Trophoblast cell (in vitro differentiated cells and primary cell): ENCODE results near the gene SELENOO.

ENCODE experiments used
- DNase-seq, 2 donors: peaks; one replicate each; pipeline ENCODE4 v3.0.0-alpha.2; 2016
- H2AFZ ChIP-seq: 2 replicates; pipeline ENCODE4 v1.6.1; 2013; ENCODE audit warnings: low read length, moderate library complexity, mild to moderate bottlenecking; ENCODE audit not compliant: insufficient read depth, poor library complexity
- H2AK5ac ChIP-seq: 2 replicates; pipeline ENCODE4 v1.6.1; 2013; ENCODE audit warnings: mild to moderate bottlenecking, low read length
- H2BK120ac ChIP-seq: 2 replicates; pipeline ENCODE4 v1.6.1; 2013; ENCODE audit warnings: low read length, mild to moderate bottlenecking, moderate library complexity; ENCODE audit not compliant: insufficient read depth, poor library complexity
- H2BK12ac ChIP-seq: 2 replicates; pipeline ENCODE4 v1.6.1; 2013; ENCODE audit warnings: mild to moderate bottlenecking, low read length, moderate library complexity
- H2BK5ac ChIP-seq: 2 replicates; pipeline ENCODE4 v1.6.1; 2013; ENCODE audit warnings: low read length, low read depth, moderate library complexity, mild to moderate bottlenecking; ENCODE audit not compliant: poor library complexity
- H3K14ac ChIP-seq: 2 replicates; pipeline ENCODE4 v1.6.1; 2013; ENCODE audit warnings: mild to moderate bottlenecking, low read length
- H3K18ac ChIP-seq: 2 replicates; pipeline ENCODE4 v1.6.1; 2013; ENCODE audit warnings: mild to moderate bottlenecking, low read length
- H3K23ac ChIP-seq: 2 replicates; pipeline ENCODE4 v1.6.1; 2013; ENCODE audit warnings: low read length
- H3K27ac ChIP-seq: 2 replicates; pipeline ENCODE4 v1.5.1; 2013; ENCODE audit warnings: low read depth, mild to moderate bottlenecking, inconsistent platforms, low read length, moderate library complexity
- H3K27me3 ChIP-seq: 2 replicates; pipeline ENCODE4 v1.6.1; 2013; ENCODE audit warnings: inconsistent platforms, mild to moderate bottlenecking, low read length, moderate library complexity; ENCODE audit not compliant: insufficient read depth
- H3K36me3 ChIP-seq, 2 experiments: 1 replicate in 1 of 2; 2 replicates in 1 of 2; pipeline ENCODE4 v1.6.1; 2013; ENCODE audit warnings: low read length in 2 of 2, mild to moderate bottlenecking in 2 of 2, moderate library complexity in 1 of 2; ENCODE audit not compliant: insufficient read depth in 2 of 2, control insufficient read depth in 1 of 2
- H3K4ac ChIP-seq: 2 replicates; pipeline ENCODE4 v1.6.1; 2013; ENCODE audit warnings: low read depth, mild to moderate bottlenecking, low read length, moderate library complexity
- H3K4me1 ChIP-seq, 2 experiments: 1 replicate in 1 of 2; 2 replicates in 1 of 2; pipeline ENCODE4 v1.6.1; 2013; ENCODE audit warnings: low read length in 2 of 2, mild to moderate bottlenecking in 2 of 2, moderate library complexity in 1 of 2; ENCODE audit not compliant: insufficient read depth in 2 of 2, control insufficient read depth in 1 of 2
- H3K4me2 ChIP-seq: 2 replicates; pipeline ENCODE4 v1.6.1; 2013; ENCODE audit warnings: inconsistent platforms, mild to moderate bottlenecking, low read length, moderate library complexity
- H3K4me3 ChIP-seq: 2 replicates; pipeline ENCODE4 v1.5.1; 2013; ENCODE audit warnings: mild to moderate bottlenecking, low read depth, low read length, inconsistent platforms
- H3K79me1 ChIP-seq: one replicate; pipeline ENCODE4 v1.6.1; 2013; ENCODE audit warnings: low read length
- H3K79me2 ChIP-seq: 2 replicates; pipeline ENCODE4 v1.6.1; 2013; ENCODE audit warnings: low read length, mild to moderate bottlenecking; ENCODE audit not compliant: control insufficient read depth, insufficient read depth, poor library complexity
- H3K9ac ChIP-seq: 2 replicates; pipeline ENCODE4 v1.6.1; 2013; ENCODE audit warnings: mild to moderate bottlenecking, low read length
- H3K9me3 ChIP-seq: 2 replicates; pipeline ENCODE4 v1.6.1; 2013; ENCODE audit warnings: low read depth, mild to moderate bottlenecking, control low read depth, inconsistent platforms, low read length; ENCODE audit not compliant: insufficient read depth
- H4K12ac ChIP-seq: 2 replicates; pipeline ENCODE4 v1.6.1; 2013; ENCODE audit warnings: low read depth, mild to moderate bottlenecking, low read length, moderate library complexity
- H4K8ac ChIP-seq: 2 replicates; pipeline ENCODE4 v1.6.1; 2013; ENCODE audit warnings: low read depth, mild to moderate bottlenecking, low read length, moderate library complexity
- H4K91ac ChIP-seq: one replicate; pipeline ENCODE4 v1.6.1; 2013; ENCODE audit warnings: low read depth, mild to moderate bottlenecking, low read length, moderate library complexity
- WGBS: extraction: QIAGEN DNeasy Blood & Tissue Kit; methylation state at CpG from one replicate; pipeline ENCODE4 v1.1.7; 2013; ENCODE audit warnings: missing lambda C conversion rate; ENCODE audit not compliant: insufficient read length, insufficient coverage; ENCODE audit errors: extremely low coverage; 5-methylcytosine and 5-hydroxymethylcytosine counted together

The SELENOO gene

GRCh38 chr22:50173311-50173982 lies 27.4 kb upstream of the SELENOO start:
- no peak for DNase-seq
- Histone ChIP-seq H4K91ac (no peak overlapping the region), H2BK12ac (no peak overlapping the region), H3K79me2 (no peaks in the 10 kb centered on the region), H3K18ac (no peak overlapping the region), H3K27ac (no peak overlapping the region), H2AFZ (no peak overlapping the region), H4K8ac (no peak overlapping the region), H3K4me2 (no peak overlapping the region), H3K23ac (no peak overlapping the region), H3K36me3 (no peaks in the 10 kb centered on the region), H3K14ac (no peak overlapping the region), H3K9ac (no peak overlapping the region), H2BK5ac (no peak overlapping the region), H3K4ac (no peak overlapping the region), H4K12ac (no peak overlapping the region), H3K9me3 (peaks cover 11% of the 10 kb centered on the region), H2AK5ac (no peak overlapping the region), H3K79me1 (peaks cover 2% of the 10 kb centered on the region), H2BK120ac (no peak overlapping the region), H3K4me3 (no peak overlapping the region), H3K4me1 (peaks cover 0 to 5% of the 10 kb centered on the region in 2 experiments), H3K27me3 (peaks cover 17% of the 10 kb centered on the region)
- no CpG with 5 or more reads among the region's 26 CpGs for WGBS

- H3K36me3 ChIP-seq = no peaks in the 10 kb centered on the region
- no peak overlapping the region for H3K4me2 ChIP-seq
- H3K4me1 ChIP-seq = peaks cover 0 to 5% of the 10 kb centered on the region in 2 experiments
- no peaks in the 10 kb centered on the region for H3K79me2 ChIP-seq
- peaks cover 15% of the 10 kb centered on the region for H3K27me3 ChIP-seq
- no peak overlapping the region for H2BK120ac ChIP-seq
- no peak overlapping the region for H3K4me3 ChIP-seq
- no peak overlapping the region for H2AFZ ChIP-seq
- no peak overlapping the region for H3K23ac ChIP-seq
- no peak overlapping the region for H2AK5ac ChIP-seq
- no peak overlapping the region for H4K12ac ChIP-seq
- no peak overlapping the region for H3K27ac ChIP-seq
- WGBS = no CpG with 5 or more reads among the region's 6 CpGs
- DNase-seq = no peak
- no peak overlapping the region for H2BK12ac ChIP-seq
- H3K9me3 ChIP-seq = peaks cover 11% of the 10 kb centered on the region
- H3K18ac ChIP-seq = no peak overlapping the region
- no peak overlapping the region for H2BK5ac ChIP-seq
- H3K4ac ChIP-seq = no peak overlapping the region
- no peak overlapping the region for H4K8ac ChIP-seq
- H4K91ac ChIP-seq = no peak overlapping the region
- peaks cover 2% of the 10 kb centered on the region for H3K79me1 ChIP-seq
- H3K14ac ChIP-seq = no peak overlapping the region
- no peak overlapping the region for H3K9ac ChIP-seq
These were observed 26.8 kb upstream of the SELENOO start for GRCh38 chr22:50173983-50174355.

GRCh38 chr22:50174382-50175190 lies 26.2 kb upstream of the SELENOO start:
- no peak overlapping the region for H4K8ac ChIP-seq
- H2AFZ ChIP-seq = no peak overlapping the region
- H3K4me3 ChIP-seq = no peak overlapping the region
- no peaks in the 10 kb centered on the region for H3K79me2 ChIP-seq
- no peak overlapping the region for H3K18ac ChIP-seq
- H3K4me2 ChIP-seq = no peak overlapping the region
- H4K12ac ChIP-seq = no peak overlapping the region
- peaks cover 2% of the 10 kb centered on the region for H3K79me1 ChIP-seq
- H3K23ac ChIP-seq = no peak overlapping the region
- no peak overlapping the region for H3K9ac ChIP-seq
- no peaks in the 10 kb centered on the region for H3K36me3 ChIP-seq
- no peak overlapping the region for H3K14ac ChIP-seq
- H3K27ac ChIP-seq = no peak overlapping the region
- no peak overlapping the region for H4K91ac ChIP-seq
- H2BK5ac ChIP-seq = no peak overlapping the region
- no peak for DNase-seq
- H3K4ac ChIP-seq = no peak overlapping the region
- peaks cover 9% of the 10 kb centered on the region for H3K9me3 ChIP-seq
- H2BK12ac ChIP-seq = no peak overlapping the region
- no peak overlapping the region for H2AK5ac ChIP-seq
- no CpG with 5 or more reads among the region's 27 CpGs for WGBS
- H3K4me1 ChIP-seq = peaks cover 0 to 5% of the 10 kb centered on the region in 2 experiments
- H3K27me3 ChIP-seq = peaks cover 10% of the 10 kb centered on the region
- H2BK120ac ChIP-seq = no peak overlapping the region

- H3K23ac ChIP-seq = no peak overlapping the region
- H3K27ac ChIP-seq = no peak overlapping the region
- H2BK120ac ChIP-seq = no peak overlapping the region
- WGBS = no CpG with 5 or more reads among the region's 6 CpGs
- no peak overlapping the region for H3K4ac ChIP-seq
- H3K79me2 ChIP-seq = no peaks in the 10 kb centered on the region
- no peak overlapping the region for H3K14ac ChIP-seq
- H4K12ac ChIP-seq = no peak overlapping the region
- no peak overlapping the region for H3K18ac ChIP-seq
- H2BK5ac ChIP-seq = no peak overlapping the region
- H2BK12ac ChIP-seq = no peak overlapping the region
- no peak for DNase-seq
- H3K36me3 ChIP-seq = no peaks in the 10 kb centered on the region
- no peak overlapping the region for H4K91ac ChIP-seq
- no peaks in the 10 kb centered on the region for H3K79me1 ChIP-seq
- peaks cover 0 to 5% of the 10 kb centered on the region in 2 experiments for H3K4me1 ChIP-seq
- no peak overlapping the region for H3K9ac ChIP-seq
- no peak overlapping the region for H3K4me2 ChIP-seq
- H3K4me3 ChIP-seq = no peak overlapping the region
- H2AK5ac ChIP-seq = no peak overlapping the region
- peaks cover 9% of the 10 kb centered on the region for H3K9me3 ChIP-seq
- no peak overlapping the region for H2AFZ ChIP-seq
- H3K27me3 ChIP-seq = peaks cover 8% of the 10 kb centered on the region
- H4K8ac ChIP-seq = no peak overlapping the region
These were observed 25.7 kb upstream of the SELENOO start for GRCh38 chr22:50175191-50175461.
